Calu3 (cell line): ENCODE results near the gene CCER1. TPM values are rescaled to one million over a fixed set of nuclear protein-coding genes. Genes with fewer than 3 reads are reported as not detected.

Experiments used
- BruUV-seq: library from RNA; stranded (reverse); fragments of 400-500 nt; replicated peaks from 2 replicates; lab custom pipeline; 2021; lab: Mats Ljungman, UMichigan
- CTCF ChIA-PET: fragments of 300-600 bp; sonication (Branson Sonifier 250); formaldehyde crosslinking; loops from one replicate; lab custom pipeline; 2022; ENCODE audit warnings: antibody characterized with exemption; lab: Charles Lee
- DNase-seq: peaks from one replicate; pipeline ENCODE4 v3.0.0; 2022
- H3K27ac Mint-ChIP-seq: one replicate; pipeline ENCODE4 v1.8.0; 2022; ENCODE audit warnings: mixed read lengths; ENCODE audit not compliant: unreplicated experiment
- H3K27me3 Mint-ChIP-seq: one replicate; pipeline ENCODE4 v1.8.0; 2022; ENCODE audit warnings: mixed read lengths; ENCODE audit not compliant: unreplicated experiment
- H3K36me3 Mint-ChIP-seq: one replicate; pipeline ENCODE4 v1.8.0; 2022; ENCODE audit warnings: mild to moderate bottlenecking, moderate library complexity, mixed read lengths; ENCODE audit not compliant: insufficient read depth, unreplicated experiment
- H3K4me1 Mint-ChIP-seq: one replicate; pipeline ENCODE4 v1.8.0; 2022; ENCODE audit warnings: mild to moderate bottlenecking, low read depth, mixed read lengths; ENCODE audit not compliant: unreplicated experiment
- H3K4me3 Mint-ChIP-seq: one replicate; pipeline ENCODE4 v1.8.0; 2022; ENCODE audit warnings: mild to moderate bottlenecking, low read depth, moderate library complexity, mixed read lengths; ENCODE audit not compliant: unreplicated experiment
- H3K9me3 Mint-ChIP-seq: one replicate; pipeline ENCODE4 v1.8.0; 2022; ENCODE audit warnings: low read depth, mixed read lengths; ENCODE audit not compliant: unreplicated experiment
- CTCF ChIP-seq: fragments of 200-600 bp; IDR thresholded peaks from one replicate; pipeline ENCODE4 v1.8.0; 2022; ENCODE audit warnings: antibody characterized with exemption; ENCODE audit not compliant: unreplicated experiment
- intact Hi-C: fragments of 100-400 bp; cut with micrococcal nuclease; formaldehyde crosslinking; loops from one replicate; pipeline ENCODE4 v1.10.0; 2022; ENCODE audit not compliant: unreplicated experiment
- total RNA-seq: library from RNA; stranded (reverse); gene quantifications from 2 replicates; pipeline ENCODE4 v1.2.3, GENCODE V29; 2022

CCER1 gene
- total RNA-seq, 1 experiment from 2014 or later: not detected

- TF ChIP-seq CTCF: no peak
- BruUV-seq: no TSS peak
- Mint-ChIP-seq H3K27ac (no peak overlapping the region), H3K36me3 (no peaks in the 10 kb centered on the region), H3K9me3 (no peaks in the 10 kb centered on the region), H3K27me3 (no peaks in the 10 kb centered on the region), H3K4me3 (no peak overlapping the region), H3K4me1 (no peaks in the 10 kb centered on the region)
- CTCF ChIA-PET: interaction anchor here (0.9 to 1.6 kb wide), 4 partner anchors 11 to 403 kb away, joined by 3 to 17 read pairs (median 4); no protein-coding TSS in a partner anchor
- no peak for DNase-seq
- intact Hi-C loops: loop anchor here (1.0 kb wide), 3 partner anchors 14 to 396 kb away; no protein-coding TSS in a partner anchor
Observed at GRCh38 chr12:90959032-90959431, 4.1 kb upstream of the CCER1 start.

- no peak overlapping the region for H3K27ac Mint-ChIP-seq
- H3K27me3 Mint-ChIP-seq: no peaks in the 10 kb centered on the region
- no peaks in the 10 kb centered on the region for H3K4me1 Mint-ChIP-seq
- intact Hi-C loops: no loop called here
- no peak for TF ChIP-seq CTCF
- H3K36me3 Mint-ChIP-seq: no peaks in the 10 kb centered on the region
- H3K4me3 Mint-ChIP-seq: no peak overlapping the region
- H3K9me3 Mint-ChIP-seq: peaks cover 5% of the 10 kb centered on the region
- no peak for DNase-seq
- CTCF ChIA-PET: interaction anchor here (0.9 to 1.6 kb wide), 3 partner anchors 12 to 404 kb away, joined by 3 to 17 read pairs (median 4); no protein-coding TSS in a partner anchor
- BruUV-seq: no TSS peak
Observed at GRCh38 chr12:90958347-90958746, 3.4 kb upstream of the CCER1 start.

- H3K27ac Mint-ChIP-seq: no peak overlapping the region
- H3K4me3 Mint-ChIP-seq: no peak overlapping the region
- TF ChIP-seq CTCF: no peak
- intact Hi-C loops: no loop called here
- H3K36me3 Mint-ChIP-seq: no peaks in the 10 kb centered on the region
- DNase-seq: no peak
- peaks cover 5% of the 10 kb centered on the region for H3K9me3 Mint-ChIP-seq
- no TSS peak for BruUV-seq
- H3K4me1 Mint-ChIP-seq: no peaks in the 10 kb centered on the region
- H3K27me3 Mint-ChIP-seq: no peaks in the 10 kb centered on the region
- CTCF ChIA-PET: no interaction called here
Observed at GRCh38 chr12:90954428-90954827, 548 bp downstream of the CCER1 start.

- H3K4me3 Mint-ChIP-seq: no peak overlapping the region
- no TSS peak for BruUV-seq
- no peak for DNase-seq
- TF ChIP-seq CTCF: no peak
- CTCF ChIA-PET: no interaction called here
- no peaks in the 10 kb centered on the region for H3K4me1 Mint-ChIP-seq
- H3K27ac Mint-ChIP-seq: no peak overlapping the region
- H3K9me3 Mint-ChIP-seq: peaks cover 5% of the 10 kb centered on the region
- intact Hi-C loops: no loop called here
- H3K36me3 Mint-ChIP-seq: no peaks in the 10 kb centered on the region
- H3K27me3 Mint-ChIP-seq: no peaks in the 10 kb centered on the region
Observed at GRCh38 chr12:90953956-90954421, 987 bp downstream of the CCER1 start.
